Neural progenitor cell (in vitro differentiated cells): ENCODE measurements around the gene SLC24A1.

Experiments used
- CTCF ChIP-seq: fragments of 200-600 bp; sonication (generic); IDR thresholded peaks from 2 replicates; pipeline ENCODE4 v1.5.1; 2017; ENCODE audit warnings: antibody characterized with exemption, mild to moderate bottlenecking
- EZH2 ChIP-seq: fragments of 200-600 bp; sonication (generic); IDR thresholded peaks from 2 replicates; pipeline ENCODE4 v1.6.1; 2017; ENCODE audit warnings: antibody characterized with exemption, mild to moderate bottlenecking, moderate library complexity
- EZH2phosphoT487 ChIP-seq: fragments of 200-600 bp; sonication (generic); IDR thresholded peaks from 2 replicates; pipeline ENCODE4 v1.6.1; 2017; ENCODE audit warnings: antibody characterized with exemption

DNA sequence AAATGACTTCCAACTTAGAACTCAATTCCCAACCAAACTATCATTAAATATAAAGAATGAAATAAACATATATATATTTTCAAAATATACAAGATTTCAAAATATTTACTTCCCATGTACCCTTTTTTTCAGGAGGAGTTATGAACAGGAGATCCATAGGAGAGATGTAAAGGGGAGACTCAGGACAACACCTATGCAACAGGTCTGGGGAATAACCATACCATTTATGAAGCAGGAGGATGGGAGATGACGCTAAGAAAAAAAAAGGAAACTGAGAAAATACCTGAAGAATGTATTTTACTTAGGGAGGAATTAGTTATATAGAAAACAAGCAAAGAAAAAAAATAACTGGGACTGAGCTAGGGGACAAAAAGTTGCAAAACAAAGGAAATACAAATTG is 34.6 kb upstream of the SLC24A1 start:
- TF ChIP-seq CTCF (no peak), EZH2 (no peak), EZH2phosphoT487 (no peak)
